HG02798 (cell line): ENCODE data around the gene STXBP5.

ENCODE experiments used
- ATAC-seq: cut with Tn5 transposase; IDR thresholded peaks from one replicate; pipeline ENCODE4 v1.9.1; 2021; ENCODE audit warnings: mild to moderate bottlenecking; ENCODE audit not compliant: unreplicated experiment, poor library complexity

STXBP5 gene

GRCh38 chr6:147204060-147204785, at the start of gene STXBP5:
TSS of gene STXBP5 (plus strand) at chr6:147204417. CDS start at chr6:147204533, 116 bp downstream.
- ATAC-seq: peak; percentile 31

- ATAC-seq: no peak
These were observed 49.8 kb upstream of the STXBP5 start for GRCh38 chr6:147154454-147154853.

GRCh38 chr6:147156218-147156617, 48.0 kb upstream of the STXBP5 start:
- no peak for ATAC-seq

- no peak for ATAC-seq
These were observed 47.3 kb upstream of the STXBP5 start for GRCh38 chr6:147156799-147157382.

GRCh38 chr6:147157930-147158329, 46.3 kb upstream of the STXBP5 start:
- no peak for ATAC-seq

- no peak for ATAC-seq
These were observed 45.3 kb upstream of the STXBP5 start for GRCh38 chr6:147158881-147159280.

- no peak for ATAC-seq
These were observed 44.5 kb upstream of the STXBP5 start for GRCh38 chr6:147159536-147160374.

GRCh38 chr6:147160593-147160992, 43.6 kb upstream of the STXBP5 start:
- no peak for ATAC-seq

GRCh38 chr6:147161253-147161973, 42.8 kb upstream of the STXBP5 start:
- no peak for ATAC-seq

- no peak for ATAC-seq
These were observed 42.2 kb upstream of the STXBP5 start for GRCh38 chr6:147161974-147162495.

GRCh38 chr6:147164761-147165160, 39.5 kb upstream of the STXBP5 start:
- no peak for ATAC-seq

GRCh38 chr6:147166360-147166944, 37.8 kb upstream of the STXBP5 start:
- no peak for ATAC-seq

GRCh38 chr6:147166992-147167391, 37.2 kb upstream of the STXBP5 start:
- ATAC-seq: no peak

GRCh38 chr6:147167576-147168461, 36.4 kb upstream of the STXBP5 start:
- ATAC-seq: no peak

- no peak for ATAC-seq
These were observed 34.7 kb upstream of the STXBP5 start for GRCh38 chr6:147169529-147169928.

GRCh38 chr6:147170269-147170668, 33.9 kb upstream of the STXBP5 start:
- no peak for ATAC-seq

GRCh38 chr6:147173140-147173539, 31.1 kb upstream of the STXBP5 start:
- no peak for ATAC-seq

GRCh38 chr6:147173675-147174308, 30.4 kb upstream of the STXBP5 start:
- ATAC-seq: no peak
